Measurements from ENCODE around the gene PQBP1.

Gene PQBP1

DNA sequence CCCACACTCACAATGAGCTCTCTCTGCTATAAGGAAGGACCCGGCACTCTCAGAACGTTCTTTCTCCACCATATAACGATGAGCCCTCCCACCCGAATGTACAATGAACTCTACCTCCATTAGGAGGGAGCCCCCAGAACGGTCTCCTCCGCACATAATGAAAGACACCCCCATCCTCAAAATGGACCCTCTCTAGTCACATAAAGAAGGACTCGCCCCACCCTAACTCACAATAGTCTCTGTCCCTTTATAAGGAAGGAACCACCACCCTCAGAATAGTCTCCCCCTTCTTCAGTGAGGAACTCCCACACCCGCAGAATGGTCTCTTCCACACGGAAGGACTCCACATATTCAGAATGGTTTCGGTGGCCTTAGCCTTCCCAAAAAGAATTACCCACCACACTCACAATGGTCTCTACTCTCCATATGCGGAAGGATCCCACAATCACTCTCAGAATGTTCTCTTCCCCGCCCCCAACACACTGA lies 13.2 kb downstream of the PQBP1 start:
- peaks cover 5 to 17% of the 10 kb centered on the region in 2 donors for H3K4me1 ChIP-seq (ENCODE audit: control insufficient read depth in 2 of 2, insufficient read depth in 2 of 2, low read length in 2 of 2)
- H3K9me3 ChIP-seq (ENCODE audit: control insufficient read depth in 2 of 2, low read length in 2 of 2) = no peaks in the 10 kb centered on the region
- peak overlapping the region; percentile 86 to 87 for H3K27ac ChIP-seq (ENCODE audit: low read depth in 2 of 2, low read length in 2 of 2)
- H3K36me3 ChIP-seq (ENCODE audit: control insufficient read depth in 2 of 2, insufficient read depth in 2 of 2, low read length in 2 of 2) = peaks cover 13 to 14% of the 10 kb centered on the region in 2 donors
- H3K4me3 ChIP-seq (ENCODE audit: low read length in 2 of 2) = peak overlapping the region; percentile 78 to 89
- no peaks in the 10 kb centered on the region for H3K27me3 ChIP-seq (ENCODE audit: control insufficient read depth in 2 of 2, insufficient read depth in 2 of 2, low read length in 2 of 2)
- H3K9ac ChIP-seq (ENCODE audit: low read depth in 1 of 2, low read length in 2 of 2) = peak overlapping the region; percentile 69 to 74

GRCh38 chrX:48911412-48912182 lies 13.9 kb downstream of the PQBP1 start, which contains the start of gene SLC35A2:
TSS of gene SLC35A2 (minus strand) at chrX:48911646. CDS start at chrX:48911636, 10 bp downstream.
- H3K4me1 ChIP-seq (ENCODE audit: control insufficient read depth in 2 of 2, insufficient read depth in 2 of 2, low read length in 2 of 2) = peaks cover 5 to 17% of the 10 kb centered on the region in 2 donors
- H3K27ac ChIP-seq (ENCODE audit: low read depth in 2 of 2, low read length in 2 of 2) = peak within 1 kb of the TSS; percentile 86 to 87
- peaks cover 13 to 14% of the 10 kb centered on the region in 2 donors for H3K36me3 ChIP-seq (ENCODE audit: control insufficient read depth in 2 of 2, insufficient read depth in 2 of 2, low read length in 2 of 2)
- peak within 1 kb of the TSS; percentile 69 to 74 for H3K9ac ChIP-seq (ENCODE audit: low read depth in 1 of 2, low read length in 2 of 2)
- no peaks in the 10 kb centered on the region for H3K27me3 ChIP-seq (ENCODE audit: control insufficient read depth in 2 of 2, insufficient read depth in 2 of 2, low read length in 2 of 2)
- no peaks in the 10 kb centered on the region for H3K9me3 ChIP-seq (ENCODE audit: control insufficient read depth in 2 of 2, low read length in 2 of 2)
- peak within 1 kb of the TSS; percentile 78 to 89 for H3K4me3 ChIP-seq (ENCODE audit: low read length in 2 of 2)

- Histone ChIP-seq H3K4me3 (ENCODE audit: low read length in 2 of 2) (no peak overlapping the region), H3K9me3 (ENCODE audit: control insufficient read depth in 2 of 2, low read length in 2 of 2) (no peaks in the 10 kb centered on the region), H3K4me1 (ENCODE audit: control insufficient read depth in 2 of 2, insufficient read depth in 2 of 2, low read length in 2 of 2) (peaks cover 5 to 17% of the 10 kb centered on the region in 2 donors), H3K27ac (ENCODE audit: low read depth in 2 of 2, low read length in 2 of 2) (no peak overlapping the region), H3K9ac (ENCODE audit: low read depth in 1 of 2, low read length in 2 of 2) (no peak overlapping the region), H3K36me3 (ENCODE audit: control insufficient read depth in 2 of 2, insufficient read depth in 2 of 2, low read length in 2 of 2) (peaks cover 9 to 13% of the 10 kb centered on the region in 2 donors), H3K27me3 (ENCODE audit: control insufficient read depth in 2 of 2, insufficient read depth in 2 of 2, low read length in 2 of 2) (no peaks in the 10 kb centered on the region)
Measured at GRCh38 chrX:48913605-48914366, 16.1 kb downstream of the PQBP1 start.

DNA sequence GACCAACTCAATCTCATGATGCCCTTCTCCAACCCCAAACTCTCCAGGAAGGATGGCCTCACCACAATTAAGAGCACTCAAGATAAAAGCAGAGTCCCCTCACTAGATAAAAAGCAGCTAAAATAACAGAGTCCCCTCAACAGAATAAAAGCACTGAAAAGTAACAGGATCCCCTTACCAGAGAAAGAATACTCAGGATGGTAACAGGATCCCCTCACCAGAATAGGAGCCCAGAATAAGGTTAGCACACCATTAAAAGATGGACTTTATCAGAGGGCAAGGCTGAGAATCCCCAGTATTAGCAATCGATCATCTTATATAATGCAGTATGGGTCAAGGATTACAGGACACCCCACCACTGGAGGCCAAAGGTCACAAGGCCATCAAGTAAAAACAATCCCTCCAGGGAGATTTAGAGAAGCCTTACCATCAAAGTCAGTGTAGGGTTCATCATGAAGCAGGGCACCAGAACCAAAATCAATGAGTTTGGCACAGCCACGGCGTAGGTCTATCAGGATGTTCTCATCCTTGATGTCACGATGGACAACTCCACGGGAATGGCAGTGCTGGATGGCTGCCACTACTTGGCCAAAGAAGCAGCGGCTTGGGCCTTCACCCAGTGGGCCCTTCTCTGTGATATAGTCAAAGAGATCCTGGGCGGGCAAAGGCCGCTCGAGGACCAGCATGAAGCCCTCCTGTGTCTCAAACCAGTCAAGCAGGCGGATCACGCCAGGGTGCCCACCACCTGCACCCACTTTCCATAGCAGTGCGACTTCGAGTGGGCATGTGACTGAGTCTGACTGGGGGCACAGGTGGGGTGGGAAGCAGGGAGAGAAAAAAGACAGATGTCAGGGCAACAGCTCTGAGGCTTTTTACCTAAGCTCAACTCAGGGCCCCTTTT lies 17.1 kb downstream of the PQBP1 start:
- Histone ChIP-seq H3K4me1 (ENCODE audit: control insufficient read depth in 2 of 2, insufficient read depth in 2 of 2, low read length in 2 of 2) (peaks cover 5 to 21% of the 10 kb centered on the region in 2 donors), H3K9ac (ENCODE audit: low read depth in 1 of 2, low read length in 2 of 2) (no peak overlapping the region), H3K27ac (ENCODE audit: low read depth in 2 of 2, low read length in 2 of 2) (no peak overlapping the region), H3K27me3 (ENCODE audit: control insufficient read depth in 2 of 2, insufficient read depth in 2 of 2, low read length in 2 of 2) (no peaks in the 10 kb centered on the region), H3K9me3 (ENCODE audit: control insufficient read depth in 2 of 2, low read length in 2 of 2) (no peaks in the 10 kb centered on the region), H3K36me3 (ENCODE audit: control insufficient read depth in 2 of 2, insufficient read depth in 2 of 2, low read length in 2 of 2) (peaks cover 9 to 13% of the 10 kb centered on the region in 2 donors), H3K4me3 (ENCODE audit: low read length in 2 of 2) (peak overlapping the region in 1 of 2 donors; percentile 35)

DNA sequence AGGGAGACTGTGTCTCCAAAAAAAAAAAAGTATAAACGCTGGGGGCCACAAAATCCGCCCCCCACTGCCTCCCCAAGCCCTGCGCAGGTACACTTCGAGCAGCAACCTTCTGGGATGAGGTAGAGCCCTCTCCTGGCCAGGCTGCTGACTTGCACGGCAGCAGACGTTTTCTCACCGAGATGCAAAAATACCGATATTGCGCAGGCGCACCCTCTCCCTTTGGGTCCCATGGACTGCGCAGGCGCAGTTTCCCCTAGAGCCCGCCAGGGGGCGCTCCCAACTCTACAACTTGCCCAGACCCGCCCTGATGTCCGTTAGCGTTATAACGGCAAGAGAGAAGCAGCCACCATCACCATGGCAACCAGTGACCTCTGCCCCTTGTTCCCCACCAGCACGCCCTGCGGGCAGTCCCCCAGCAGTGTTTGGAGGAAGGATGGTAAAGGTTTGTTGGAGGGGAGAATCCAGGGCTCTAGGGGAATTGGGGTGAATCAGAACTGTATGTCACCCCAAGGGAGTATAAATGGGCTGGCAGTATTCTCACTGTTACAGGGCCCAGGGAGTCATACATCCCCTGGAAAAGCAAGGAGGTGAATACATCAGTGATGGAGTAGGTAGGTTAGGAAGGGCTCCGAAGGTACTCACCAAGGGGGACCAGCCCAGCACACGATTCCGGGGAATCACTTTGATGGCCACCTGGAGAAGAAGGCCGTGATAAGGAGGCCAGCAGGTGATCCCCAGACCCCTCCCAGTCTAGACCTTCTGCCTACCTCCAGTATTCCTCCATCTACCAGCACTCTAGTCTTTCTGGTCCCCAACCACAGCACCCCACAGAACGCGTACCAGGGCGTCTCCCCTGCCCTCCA lies 19.6 kb downstream of the PQBP1 start:
- no peaks in the 10 kb centered on the region for H3K9me3 ChIP-seq (ENCODE audit: control insufficient read depth in 2 of 2, low read length in 2 of 2)
- H3K27me3 ChIP-seq (ENCODE audit: control insufficient read depth in 2 of 2, insufficient read depth in 2 of 2, low read length in 2 of 2) = no peaks in the 10 kb centered on the region
- H3K4me1 ChIP-seq (ENCODE audit: control insufficient read depth in 2 of 2, insufficient read depth in 2 of 2, low read length in 2 of 2) = peaks cover 5 to 12% of the 10 kb centered on the region in 2 donors
- H3K9ac ChIP-seq (ENCODE audit: low read depth in 1 of 2, low read length in 2 of 2) = peak overlapping the region; percentile 21 to 35
- peaks cover 9 to 16% of the 10 kb centered on the region in 2 donors for H3K36me3 ChIP-seq (ENCODE audit: control insufficient read depth in 2 of 2, insufficient read depth in 2 of 2, low read length in 2 of 2)
- peak overlapping the region; percentile 19 to 62 for H3K27ac ChIP-seq (ENCODE audit: low read depth in 2 of 2, low read length in 2 of 2)
- peak overlapping the region; percentile 48 to 77 for H3K4me3 ChIP-seq (ENCODE audit: low read length in 2 of 2)

DNA sequence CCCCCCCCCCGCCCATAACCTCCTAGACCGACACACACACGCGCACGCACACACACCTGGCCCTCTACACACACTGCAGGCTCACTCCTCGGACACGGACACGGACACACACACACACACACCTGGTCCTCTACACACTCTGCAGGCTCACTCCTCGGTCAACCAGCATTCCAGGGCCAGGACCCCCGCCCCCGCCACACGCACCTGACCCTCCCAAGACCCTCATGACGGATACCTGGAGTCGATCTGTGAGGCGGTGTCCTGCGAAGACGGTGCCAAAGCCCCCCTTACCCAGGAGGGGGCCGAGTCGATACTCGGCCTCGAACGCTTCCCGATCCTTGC lies 20.5 kb downstream of the PQBP1 start:
- Histone ChIP-seq H3K36me3 (ENCODE audit: control insufficient read depth in 2 of 2, insufficient read depth in 2 of 2, low read length in 2 of 2) (peaks cover 10 to 22% of the 10 kb centered on the region in 2 donors), H3K9ac (ENCODE audit: low read depth in 1 of 2, low read length in 2 of 2) (peak overlapping the region; percentile 58 to 61), H3K4me1 (ENCODE audit: control insufficient read depth in 2 of 2, insufficient read depth in 2 of 2, low read length in 2 of 2) (peaks cover 0 to 7% of the 10 kb centered on the region in 2 donors), H3K27ac (ENCODE audit: low read depth in 2 of 2, low read length in 2 of 2) (peak overlapping the region; percentile 55 to 79), H3K4me3 (ENCODE audit: low read length in 2 of 2) (peak overlapping the region; percentile 48 to 77), H3K27me3 (ENCODE audit: control insufficient read depth in 2 of 2, insufficient read depth in 2 of 2, low read length in 2 of 2) (no peaks in the 10 kb centered on the region), H3K9me3 (ENCODE audit: control insufficient read depth in 2 of 2, low read length in 2 of 2) (no peaks in the 10 kb centered on the region)

GRCh38 chrX:48918643-48919340 lies 21.1 kb downstream of the PQBP1 start, which contains the start of gene PIM2:
TSS of gene PIM2 (minus strand) at chrX:48919024. CDS start at chrX:48918834, 190 bp downstream.
- H3K4me3 ChIP-seq (ENCODE audit: low read length in 2 of 2) = peak within 1 kb of the TSS; percentile 48 to 77
- no peaks in the 10 kb centered on the region for H3K27me3 ChIP-seq (ENCODE audit: control insufficient read depth in 2 of 2, insufficient read depth in 2 of 2, low read length in 2 of 2)
- peak within 1 kb of the TSS; percentile 55 to 80 for H3K27ac ChIP-seq (ENCODE audit: low read depth in 2 of 2, low read length in 2 of 2)
- peaks cover 15 to 27% of the 10 kb centered on the region in 2 donors for H3K36me3 ChIP-seq (ENCODE audit: control insufficient read depth in 2 of 2, insufficient read depth in 2 of 2, low read length in 2 of 2)
- H3K9me3 ChIP-seq (ENCODE audit: control insufficient read depth in 2 of 2, low read length in 2 of 2) = no peaks in the 10 kb centered on the region
- H3K9ac ChIP-seq (ENCODE audit: low read depth in 1 of 2, low read length in 2 of 2) = peak within 1 kb of the TSS; percentile 58 to 61
- peaks cover 0 to 7% of the 10 kb centered on the region in 2 donors for H3K4me1 ChIP-seq (ENCODE audit: control insufficient read depth in 2 of 2, insufficient read depth in 2 of 2, low read length in 2 of 2)

- Histone ChIP-seq H3K9me3 (ENCODE audit: control insufficient read depth in 2 of 2, low read length in 2 of 2) (no peaks in the 10 kb centered on the region), H3K36me3 (ENCODE audit: control insufficient read depth in 2 of 2, insufficient read depth in 2 of 2, low read length in 2 of 2) (peaks cover 14 to 30% of the 10 kb centered on the region in 2 donors), H3K4me3 (ENCODE audit: low read length in 2 of 2) (peak overlapping the region; percentile 38 to 77), H3K27ac (ENCODE audit: low read depth in 2 of 2, low read length in 2 of 2) (peak overlapping the region; percentile 42 to 80), H3K9ac (ENCODE audit: low read depth in 1 of 2, low read length in 2 of 2) (peak overlapping the region; percentile 15 to 53), H3K27me3 (ENCODE audit: control insufficient read depth in 2 of 2, insufficient read depth in 2 of 2, low read length in 2 of 2) (no peaks in the 10 kb centered on the region), H3K4me1 (ENCODE audit: control insufficient read depth in 2 of 2, insufficient read depth in 2 of 2, low read length in 2 of 2) (peaks cover 0 to 4% of the 10 kb centered on the region in 2 donors)
Measured at GRCh38 chrX:48919360-48919841, 21.7 kb downstream of the PQBP1 start.
